MCF 10A (cell line): ENCODE results near the gene MED27. TPM values are rescaled to one million over a fixed set of nuclear protein-coding genes. Genes with fewer than 3 reads are reported as not detected.

Experiments
- BruUV-seq: library from RNA; stranded (reverse); fragments of 400-500 nt; replicated peaks from 2 replicates; lab custom pipeline; 2021; lab: Mats Ljungman, UMichigan
- CTCF ChIA-PET: fragments of 300-600 bp; sonication (Branson Sonifier 250); formaldehyde crosslinking; extraction: SDS; loops from one replicate; lab custom pipeline; 2021; ENCODE audit warnings: antibody characterized with exemption, inconsistent platforms; lab: Yijun Ruan, JAX
- POLR2A ChIA-PET: fragments of 300-600, 350-650 bp; sonication (Branson Sonifier 250); formaldehyde crosslinking; extraction: SDS; loops from one replicate; lab custom pipeline; 2020; ENCODE audit warnings: antibody characterized with exemption, inconsistent platforms; lab: Yijun Ruan, JAX
- DNase-seq: peaks from one replicate; pipeline ENCODE4 v3.0.0-alpha.2; 2018; ENCODE audit not compliant: unreplicated experiment
- H3K27ac Mint-ChIP-seq: one replicate; pipeline ENCODE4 v1.8.0; 2022; ENCODE audit warnings: mild to moderate bottlenecking, low read depth, mixed read lengths; ENCODE audit not compliant: unreplicated experiment
- H3K27me3 Mint-ChIP-seq: one replicate; pipeline ENCODE4 v1.8.0; 2022; ENCODE audit warnings: mixed read lengths; ENCODE audit not compliant: insufficient read depth, unreplicated experiment
- H3K36me3 Mint-ChIP-seq: one replicate; pipeline ENCODE4 v1.8.0; 2022; ENCODE audit warnings: mild to moderate bottlenecking, moderate library complexity, mixed read lengths; ENCODE audit not compliant: insufficient read depth, unreplicated experiment
- H3K4me1 Mint-ChIP-seq: one replicate; pipeline ENCODE4 v1.8.0; 2022; ENCODE audit warnings: mixed read lengths; ENCODE audit not compliant: insufficient read depth, unreplicated experiment
- H3K4me3 Mint-ChIP-seq: one replicate; pipeline ENCODE4 v1.8.0; 2022; ENCODE audit warnings: mild to moderate bottlenecking, moderate library complexity, mixed read lengths; ENCODE audit not compliant: unreplicated experiment
- H3K9me3 Mint-ChIP-seq: one replicate; pipeline ENCODE4 v1.8.0; 2022; ENCODE audit warnings: mixed read lengths; ENCODE audit not compliant: unreplicated experiment
- CTCF ChIP-seq: fragments of 200-600 bp; IDR thresholded peaks from one replicate; pipeline ENCODE4 v1.8.0; 2022; ENCODE audit warnings: antibody characterized with exemption, mild to moderate bottlenecking; ENCODE audit not compliant: unreplicated experiment
- intact Hi-C: fragments of 100-400 bp; cut with micrococcal nuclease; formaldehyde crosslinking; loops from 2 replicates; pipeline ENCODE4 v1.14.1; 2022
- total RNA-seq: library from RNA; stranded (reverse); gene quantifications from 2 replicates; pipeline ENCODE4 v1.2.3, GENCODE V29; 2022

The MED27 gene
- total RNA-seq, 1 experiment from 2014 or later, result 34.3 TPM

GRCh38 chr9:131874447-131874846 lies 205.2 kb downstream of the MED27 start:
- intact Hi-C loops, result no loop called here
- no peak for DNase-seq
- ChIA-PET CTCF (no interaction called here), POLR2A (no interaction called here)
- TF ChIP-seq CTCF, result no peak
- no peaks in the 10 kb centered on the region for H3K27me3 Mint-ChIP-seq
- no peak overlapping the region for H3K4me3 Mint-ChIP-seq
- H3K36me3 Mint-ChIP-seq, result peaks cover 5% of the 10 kb centered on the region
- BruUV-seq, result no TSS peak
- H3K27ac Mint-ChIP-seq, result no peak overlapping the region
- H3K4me1 Mint-ChIP-seq, result no peaks in the 10 kb centered on the region
- no peaks in the 10 kb centered on the region for H3K9me3 Mint-ChIP-seq

DNA sequence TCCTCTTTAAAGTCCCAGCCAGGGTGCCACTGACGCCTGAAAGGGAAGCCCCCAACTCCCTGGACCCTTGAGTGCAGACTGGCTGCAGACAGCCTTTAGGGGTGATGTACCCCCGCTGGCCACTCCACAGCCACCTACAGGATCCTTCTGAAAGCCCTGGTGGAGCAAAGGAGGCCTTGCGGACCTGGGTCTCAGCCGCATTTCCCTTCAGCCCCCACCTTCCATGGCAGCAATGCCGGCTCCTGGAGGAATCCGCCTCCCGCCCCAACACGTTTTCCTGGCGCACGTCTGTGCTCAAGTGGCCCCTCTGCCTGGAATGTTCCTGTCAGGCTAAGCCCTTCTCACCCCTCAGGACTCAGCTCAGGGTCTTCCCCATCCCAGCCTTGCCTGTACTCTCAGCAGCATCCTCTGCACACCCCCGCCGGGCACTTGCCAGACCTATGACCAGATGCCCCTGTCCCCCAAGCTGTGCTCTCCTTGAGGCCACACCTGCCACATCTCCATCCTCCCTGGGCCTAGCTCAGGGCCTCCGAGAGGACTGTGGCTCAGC lies 205.7 kb downstream of the MED27 start:
- no peak for DNase-seq
- ChIA-PET CTCF (no interaction called here), POLR2A (no interaction called here)
- Mint-ChIP-seq H3K27ac (no peak overlapping the region), H3K9me3 (no peaks in the 10 kb centered on the region), H3K4me3 (no peak overlapping the region), H3K27me3 (no peaks in the 10 kb centered on the region), H3K36me3 (peaks cover 9% of the 10 kb centered on the region), H3K4me1 (no peaks in the 10 kb centered on the region)
- no peak for TF ChIP-seq CTCF
- BruUV-seq, result no TSS peak
- intact Hi-C loops, result no loop called here

DNA sequence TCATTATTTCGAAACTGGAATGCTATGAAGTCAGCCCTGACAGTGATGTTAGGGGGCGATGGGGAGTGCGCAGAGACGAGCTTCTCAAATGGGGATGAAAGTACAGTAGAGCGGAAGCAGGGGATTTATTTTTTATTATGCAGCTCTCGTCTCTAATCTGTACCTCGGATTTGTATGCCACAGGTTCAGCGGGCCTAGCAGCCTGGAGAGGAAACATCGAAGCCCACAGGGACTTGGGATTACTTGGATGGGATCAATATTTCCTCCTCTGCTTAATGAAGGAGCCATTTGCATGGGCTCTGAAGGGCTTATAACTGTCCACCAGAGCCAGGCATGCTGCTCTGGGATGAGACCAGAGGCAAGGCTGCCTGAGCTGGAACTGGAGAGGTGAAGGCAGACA lies 206.3 kb downstream of the MED27 start:
- no peaks in the 10 kb centered on the region for H3K9me3 Mint-ChIP-seq
- ChIA-PET POLR2A (no interaction called here), CTCF (no interaction called here)
- no peak for DNase-seq
- peaks cover 12% of the 10 kb centered on the region for H3K36me3 Mint-ChIP-seq
- H3K4me3 Mint-ChIP-seq, result no peak overlapping the region
- no peaks in the 10 kb centered on the region for H3K27me3 Mint-ChIP-seq
- intact Hi-C loops, result no loop called here
- H3K27ac Mint-ChIP-seq, result no peak overlapping the region
- no peaks in the 10 kb centered on the region for H3K4me1 Mint-ChIP-seq
- no peak for TF ChIP-seq CTCF
- BruUV-seq, result no TSS peak

DNA sequence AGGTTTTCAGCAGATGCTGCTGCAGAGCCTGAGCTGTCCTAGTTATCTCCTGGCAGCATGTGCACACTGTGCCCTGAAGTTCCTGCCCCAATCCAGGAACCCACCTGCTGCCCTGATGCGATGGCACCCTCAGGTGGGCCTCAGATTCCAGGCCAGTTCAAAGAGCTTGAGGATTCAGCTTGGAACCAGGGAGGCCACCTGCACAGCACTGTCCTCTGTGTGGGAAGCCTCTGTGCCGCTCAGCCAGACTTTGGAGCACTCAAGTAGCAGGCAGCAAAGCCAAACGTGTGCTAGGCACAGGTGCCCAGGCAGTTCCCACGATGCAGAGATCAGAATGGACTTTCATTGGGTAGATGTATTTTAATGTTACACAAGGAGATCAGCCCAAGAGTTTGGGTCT lies 207.0 kb downstream of the MED27 start:
- peaks cover 11% of the 10 kb centered on the region for H3K36me3 Mint-ChIP-seq

More for the DNA sequence above, 207.0 kb downstream of the MED27 start:
- no peak for TF ChIP-seq CTCF
- POLR2A ChIA-PET, result no interaction called here
- Mint-ChIP-seq H3K27ac (no peak overlapping the region), H3K4me3 (no peak overlapping the region), H3K9me3 (no peaks in the 10 kb centered on the region), H3K4me1 (no peaks in the 10 kb centered on the region), H3K27me3 (no peaks in the 10 kb centered on the region)
- CTCF ChIA-PET, result no interaction called here
- intact Hi-C loops, result no loop called here
- no peak for DNase-seq
- BruUV-seq, result no TSS peak
